VCaP (cell line): ENCODE data around the gene SLC16A12.
"Not testable (repeated sequence)": the region's sequence is repeated elsewhere in the genome, so short reads cannot be mapped to it uniquely, and the experiment has no call there.

ENCODE experiments used
- H3K27ac ChIP-seq: fragments of 450-650 bp; 2 replicates; pipeline ENCODE4 v1.5.1; 2017
- CTCF ChIP-seq: fragments of 450-650 bp; conservative IDR thresholded peaks from 2 replicates; pipeline ENCODE4 v1.5.1; 2017; ENCODE audit warnings: mild to moderate bottlenecking, moderate library complexity

The SLC16A12 gene

GRCh38 chr10:89414879-89415821 is 120.2 kb downstream of the SLC16A12 start:
- no peak for TF ChIP-seq CTCF
- H3K27ac ChIP-seq, result peak overlapping the region; percentile 92

GRCh38 chr10:89414146-89414878 is 121.1 kb downstream of the SLC16A12 start, which contains the start of gene IFIT5:
Gene IFIT5 (plus strand): TSS chr10:89414568. CDS start chr10:89414799, 231 bp downstream.
- no peak for TF ChIP-seq CTCF
- H3K27ac ChIP-seq, result peak within 1 kb of the TSS; percentile 92

GRCh38 chr10:89413398-89413912 is 121.9 kb downstream of the SLC16A12 start:
- no peak for TF ChIP-seq CTCF
- peak overlapping the region; percentile 92 for H3K27ac ChIP-seq

GRCh38 chr10:89412276-89412675 is 123.1 kb downstream of the SLC16A12 start:
- H3K27ac ChIP-seq, result not testable (repeated sequence)

GRCh38 chr10:89411135-89411534 is 124.3 kb downstream of the SLC16A12 start:
- not testable (repeated sequence) for H3K27ac ChIP-seq

- H3K27ac ChIP-seq, result not testable (repeated sequence)
Measured at GRCh38 chr10:89410551-89410950, 124.8 kb downstream of the SLC16A12 start.

GRCh38 chr10:89409282-89409681 is 126.1 kb downstream of the SLC16A12 start:
- not testable (repeated sequence) for H3K27ac ChIP-seq

GRCh38 chr10:89407792-89408191 is 127.6 kb downstream of the SLC16A12 start:
- H3K27ac ChIP-seq, result not testable (repeated sequence)

GRCh38 chr10:89406178-89406577 is 129.2 kb downstream of the SLC16A12 start:
- H3K27ac ChIP-seq, result not testable (repeated sequence)

GRCh38 chr10:89404104-89405047 is 131.0 kb downstream of the SLC16A12 start:
- no peak overlapping the region for H3K27ac ChIP-seq
- TF ChIP-seq CTCF, result no peak
